Activated CD8-positive, alpha-beta memory T cell treated with anti-CD3 and anti-CD28 coated beads, Interleukin-2, amount 10 ng/mL, durations not matched to agents 7 days and 5 days (primary cell): ENCODE measurements around the gene ENTPD2. TPM values are rescaled to one million over a fixed set of nuclear protein-coding genes. Genes with fewer than 3 reads are reported as not detected.
A peak's percentile ranks its signal among the peaks of the same experiment; 100 is the strongest.

Experiments used
- ATAC-seq: fragments of 150-1000 bp; cut with Tn5 transposase; one replicate; pipeline ENCODE4 v1.10.0; 2021; ENCODE audit warnings: moderate library complexity
- CTCF ChIA-PET: fragments of 350-600 bp; sonication (Branson Sonifier 250); formaldehyde crosslinking; loops from one replicate; lab custom pipeline; 2021; ENCODE audit warnings: antibody characterized with exemption; lab: Charles Lee
- DNase-seq: peaks from one replicate; pipeline ENCODE4 v3.0.0-alpha.2; 2020
- H3K27ac Mint-ChIP-seq: one replicate; pipeline ENCODE4 v1.8.0; 2021; ENCODE audit warnings: mild to moderate bottlenecking, mixed read lengths
- H3K27me3 Mint-ChIP-seq: one replicate; pipeline ENCODE4 v1.8.0; 2021; ENCODE audit warnings: mixed read lengths
- H3K36me3 Mint-ChIP-seq: one replicate; pipeline ENCODE4 v1.8.0; 2021; ENCODE audit warnings: mild to moderate bottlenecking, mixed read lengths
- H3K4me1 Mint-ChIP-seq: one replicate; pipeline ENCODE4 v1.8.0; 2021; ENCODE audit warnings: mixed read lengths
- H3K4me3 Mint-ChIP-seq: one replicate; pipeline ENCODE4 v1.8.0; 2021; ENCODE audit warnings: mild to moderate bottlenecking, moderate library complexity, mixed read lengths
- H3K9me3 Mint-ChIP-seq: one replicate; pipeline ENCODE4 v1.8.0; 2022; ENCODE audit warnings: low read depth, mixed read lengths
- total RNA-seq, 2 experiments: library from RNA; stranded (reverse); gene quantifications; one replicate each; pipeline ENCODE4 v1.2.3, GENCODE V29; 2021

The ENTPD2 gene
- total RNA-seq, 2 experiments from 2014 or later = not detected

DNA sequence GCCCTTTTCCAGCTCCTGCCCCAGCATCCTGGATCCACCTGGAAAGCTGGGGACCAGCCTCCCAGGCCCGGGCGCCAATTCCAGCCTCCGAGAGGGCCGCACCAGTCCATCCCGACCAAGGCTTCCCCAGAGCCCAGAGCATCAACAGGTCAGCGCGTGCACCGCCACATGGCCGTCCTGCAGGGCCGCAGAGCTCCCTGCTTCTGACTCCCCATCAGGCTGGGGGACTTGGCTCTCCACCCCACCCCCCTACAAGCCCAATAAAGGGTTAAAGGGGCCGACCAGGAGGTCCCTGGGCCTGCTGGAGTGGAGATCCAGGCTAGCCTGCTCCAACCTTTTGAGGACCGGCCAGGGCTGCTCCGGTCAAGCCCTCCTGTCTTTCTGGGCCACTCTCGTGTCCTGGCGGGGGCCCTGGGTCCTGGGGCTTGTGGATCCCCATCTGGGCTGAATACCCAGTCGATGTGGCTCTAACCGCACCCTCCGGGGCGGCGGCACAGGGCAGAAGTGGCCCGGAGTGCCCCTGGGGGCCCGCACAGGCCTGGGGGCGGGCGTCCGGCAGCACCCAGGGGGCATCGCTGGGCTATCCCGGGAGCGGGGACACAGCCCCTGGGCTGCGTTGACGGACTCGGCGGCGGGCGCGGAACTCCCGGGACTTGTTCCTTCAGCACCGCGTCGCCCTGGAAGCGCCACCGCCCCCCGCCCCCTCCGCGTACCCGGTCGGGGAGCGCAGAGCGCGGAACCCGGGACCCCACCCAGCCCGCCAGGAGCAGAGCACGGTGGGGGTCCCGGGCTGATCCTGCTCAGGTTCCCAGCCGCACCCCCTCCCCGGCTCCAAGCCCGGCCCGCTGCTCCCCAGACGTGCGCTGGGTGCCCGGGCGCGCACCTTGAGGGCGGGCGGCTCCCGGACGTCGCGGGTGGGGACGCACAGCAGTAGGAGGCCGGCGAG lies 590 bp downstream of the ENTPD2 start:
- no peak overlapping the region for H3K4me3 Mint-ChIP-seq
- H3K27ac Mint-ChIP-seq = no peak overlapping the region
- DNase-seq (no peak), ATAC-seq (peak; percentile 3)
- CTCF ChIA-PET = interaction anchor here (0.9 to 2.3 kb wide), 8 partner anchors 10 to 326 kb away, joined by 3 to 13 read pairs (median 5); partner anchors contain the start of genes AJM1 and SAPCD2
- H3K27me3 Mint-ChIP-seq = peaks cover 32% of the 10 kb centered on the region
- H3K9me3 Mint-ChIP-seq = no peaks in the 10 kb centered on the region
- H3K36me3 Mint-ChIP-seq = no peaks in the 10 kb centered on the region
- H3K4me1 Mint-ChIP-seq = no peaks in the 10 kb centered on the region

- DNase-seq (no peak), ATAC-seq (no peak)
- no peak overlapping the region for H3K4me3 Mint-ChIP-seq
- H3K27me3 Mint-ChIP-seq = peaks cover 36% of the 10 kb centered on the region
- H3K9me3 Mint-ChIP-seq = no peaks in the 10 kb centered on the region
- no peaks in the 10 kb centered on the region for H3K36me3 Mint-ChIP-seq
- CTCF ChIA-PET = interaction anchor here (0.9 to 2.3 kb wide), 8 partner anchors 11 to 325 kb away, joined by 3 to 13 read pairs (median 5); partner anchors contain the start of genes AJM1 and SAPCD2
- no peak overlapping the region for H3K27ac Mint-ChIP-seq
- no peaks in the 10 kb centered on the region for H3K4me1 Mint-ChIP-seq
These were observed 1.6 kb downstream of the ENTPD2 start for GRCh38 chr9:137052293-137052692.

DNA sequence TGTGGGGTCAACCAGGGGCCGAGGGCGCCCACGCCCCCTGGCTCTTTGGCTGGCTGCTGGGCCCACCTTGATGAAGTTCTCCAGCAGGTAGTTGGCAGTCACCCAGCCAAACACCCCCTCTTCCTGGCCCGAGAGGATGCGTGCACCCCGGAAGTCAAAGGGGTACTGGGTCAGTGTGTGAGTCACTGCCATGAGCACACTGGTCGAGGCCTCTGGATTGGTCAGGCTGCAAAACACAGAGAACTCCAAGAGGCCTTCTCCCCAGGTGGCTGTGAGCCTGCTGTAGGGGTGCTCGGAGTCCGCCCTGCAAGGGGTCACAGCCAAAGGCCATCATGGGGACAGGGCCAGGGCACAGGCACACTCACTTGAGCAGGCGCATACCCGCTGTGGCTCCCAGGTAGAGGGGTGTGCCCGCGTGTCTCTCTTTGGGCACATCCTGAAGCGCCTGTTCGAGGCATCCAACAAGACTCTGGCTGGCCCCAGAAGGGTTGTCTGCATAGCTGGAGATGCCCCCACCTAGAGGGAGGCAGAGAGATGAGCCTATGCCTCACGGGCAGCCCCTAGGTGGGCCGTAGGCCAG lies 2.6 kb downstream of the ENTPD2 start:
- H3K4me1 Mint-ChIP-seq = peaks cover 3% of the 10 kb centered on the region
- H3K27ac Mint-ChIP-seq = no peak overlapping the region
- H3K4me3 Mint-ChIP-seq = no peak overlapping the region
- ATAC-seq (no peak), DNase-seq (no peak)
- CTCF ChIA-PET = interaction anchor here (2.1 to 5.5 kb wide), 2 partner anchors 12 to 17 kb away, joined by 5 to 183 read pairs; partner anchors contain the start of gene SAPCD2
- H3K36me3 Mint-ChIP-seq = no peaks in the 10 kb centered on the region
- no peaks in the 10 kb centered on the region for H3K9me3 Mint-ChIP-seq
- peaks cover 46% of the 10 kb centered on the region for H3K27me3 Mint-ChIP-seq

DNA sequence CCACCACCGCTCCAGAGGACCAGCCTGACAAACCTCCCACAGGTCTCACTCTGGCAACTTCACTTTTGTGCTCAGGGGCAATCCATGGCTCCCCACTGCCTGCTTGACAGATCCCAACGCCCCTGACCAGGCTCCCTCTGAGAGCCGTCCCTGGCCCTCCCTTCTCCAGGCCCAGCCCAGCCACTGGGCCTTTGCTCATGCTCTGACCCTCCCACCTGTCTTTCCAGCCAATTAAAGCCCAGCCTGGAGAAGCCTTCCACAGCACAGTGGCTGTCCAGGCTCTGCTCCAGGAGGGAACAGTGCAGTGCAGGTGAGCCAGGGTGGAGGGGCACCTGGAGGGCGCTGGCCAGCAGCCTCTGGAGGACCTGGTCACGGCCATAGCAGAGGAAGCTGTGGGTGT lies 3.3 kb downstream of the ENTPD2 start:
- no peak overlapping the region for H3K4me3 Mint-ChIP-seq
- H3K9me3 Mint-ChIP-seq = no peaks in the 10 kb centered on the region
- no peaks in the 10 kb centered on the region for H3K36me3 Mint-ChIP-seq
- CTCF ChIA-PET = interaction anchor here (1.4 to 5.5 kb wide), 2 partner anchors 18 to 186 kb away, joined by 3 to 183 read pairs; partner anchors contain the start of gene SAPCD2
- H3K27ac Mint-ChIP-seq = no peak overlapping the region
- no peak for ATAC-seq
- peaks cover 46% of the 10 kb centered on the region for H3K27me3 Mint-ChIP-seq
- H3K4me1 Mint-ChIP-seq = peaks cover 3% of the 10 kb centered on the region
- no peak for DNase-seq

DNA sequence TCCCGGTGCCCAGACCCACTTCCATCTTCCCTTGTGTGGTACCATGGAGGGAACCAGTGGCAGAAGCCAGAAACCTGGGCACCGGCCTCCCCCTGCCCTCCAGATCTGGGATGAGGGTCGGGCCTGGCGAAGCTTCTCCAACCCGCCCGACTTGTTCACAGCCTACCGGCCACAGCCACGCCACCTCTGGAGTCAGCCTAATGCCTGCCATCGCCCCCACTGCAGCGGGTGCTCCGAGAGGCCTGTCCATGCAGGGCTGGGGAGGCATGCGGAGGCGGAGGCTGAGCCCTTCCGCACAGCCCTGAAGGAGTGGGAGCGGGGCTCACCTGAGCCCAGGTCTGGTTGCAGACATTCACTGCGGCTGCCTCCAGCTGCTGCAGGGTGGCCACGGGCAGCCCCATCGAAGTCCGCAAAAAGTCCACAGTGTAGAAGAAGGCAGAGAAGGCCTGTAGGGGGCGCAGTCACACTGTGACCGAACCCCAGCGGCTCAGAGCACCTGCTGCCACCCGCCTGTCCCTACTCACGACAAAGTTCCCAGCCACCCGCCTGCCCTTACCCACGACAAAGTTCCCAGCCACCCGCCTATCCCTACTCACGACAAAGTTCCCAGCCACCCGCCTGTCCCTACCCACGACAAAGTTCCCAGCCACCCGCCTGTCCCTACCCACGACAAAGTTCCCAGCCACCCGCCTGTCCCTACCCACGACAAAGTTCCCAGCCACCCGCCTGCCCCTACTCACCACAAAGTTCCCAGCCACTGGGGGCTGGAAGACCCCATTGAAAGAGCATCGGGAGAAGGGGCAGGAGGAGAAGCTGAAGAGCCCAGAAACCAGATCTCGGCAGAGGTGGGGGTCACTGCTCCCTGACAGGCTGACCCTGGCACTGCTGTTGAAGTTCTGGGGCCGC lies 4.1 kb downstream of the ENTPD2 start:
- no peaks in the 10 kb centered on the region for H3K9me3 Mint-ChIP-seq
- H3K4me1 Mint-ChIP-seq = peaks cover 7% of the 10 kb centered on the region
- DNase-seq (peak; percentile 73), ATAC-seq (no peak)
- no peak overlapping the region for H3K4me3 Mint-ChIP-seq
- H3K27ac Mint-ChIP-seq = no peak overlapping the region
- peaks cover 51% of the 10 kb centered on the region for H3K27me3 Mint-ChIP-seq
- H3K36me3 Mint-ChIP-seq = no peaks in the 10 kb centered on the region
- CTCF ChIA-PET = interaction anchor here (1.0 to 5.5 kb wide), 7 partner anchors 9 to 187 kb away, joined by 3 to 183 read pairs (median 6); partner anchors contain the start of genes RNF224 and SAPCD2

DNA sequence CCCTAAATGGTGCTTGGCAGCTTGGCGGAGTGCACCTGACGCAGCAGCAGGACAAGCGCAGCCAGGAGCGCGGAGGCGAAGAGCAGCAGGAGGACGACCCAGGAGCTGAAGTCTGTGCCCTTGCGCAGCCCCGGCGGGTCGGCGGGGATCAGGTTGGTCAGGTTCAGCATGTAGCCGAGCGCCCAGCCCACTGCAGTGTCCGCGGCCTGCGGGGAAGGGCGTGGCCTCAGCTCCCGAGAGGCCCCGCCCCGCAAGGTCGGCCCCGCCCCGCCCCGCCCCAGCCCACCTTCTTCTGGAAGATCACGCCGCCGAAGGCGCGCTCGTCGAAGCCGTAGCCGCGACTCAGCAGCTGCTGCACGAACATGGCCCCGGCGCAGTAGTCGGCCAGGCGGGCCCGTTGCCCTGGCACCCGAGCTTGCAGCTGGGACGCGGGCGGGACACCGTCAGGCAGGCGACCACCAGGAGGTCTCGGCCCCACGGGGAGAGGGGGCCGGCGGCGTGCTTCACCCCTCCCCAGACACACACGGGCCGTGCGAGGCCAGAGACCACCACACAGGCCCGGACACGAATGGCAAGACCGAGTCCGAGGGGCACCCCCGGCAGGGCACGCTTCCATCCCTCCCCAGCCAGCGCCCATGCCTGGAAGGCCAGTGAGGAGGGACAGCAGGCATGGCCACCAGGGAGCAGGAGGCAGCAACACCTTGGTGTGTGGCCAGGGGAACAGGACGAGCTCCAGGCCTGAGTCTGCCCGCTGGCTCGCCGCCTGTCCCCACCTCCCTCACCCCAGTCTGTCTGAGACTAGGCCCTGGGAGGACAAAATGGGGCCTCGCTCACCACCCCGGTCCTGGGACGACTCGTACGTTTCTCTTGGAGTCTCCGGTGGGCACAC lies 5.0 kb downstream of the ENTPD2 start:
- DNase-seq (no peak), ATAC-seq (no peak)
- no peaks in the 10 kb centered on the region for H3K9me3 Mint-ChIP-seq
- no peak overlapping the region for H3K27ac Mint-ChIP-seq
- CTCF ChIA-PET = interaction anchor here (1.0 to 5.5 kb wide), 8 partner anchors 10 to 188 kb away, joined by 3 to 183 read pairs (median 6); partner anchors contain the start of genes RNF224 and SAPCD2
- H3K36me3 Mint-ChIP-seq = no peaks in the 10 kb centered on the region
- H3K4me1 Mint-ChIP-seq = peaks cover 15% of the 10 kb centered on the region
- peaks cover 56% of the 10 kb centered on the region for H3K27me3 Mint-ChIP-seq
- H3K4me3 Mint-ChIP-seq = no peak overlapping the region

- Mint-ChIP-seq H3K4me3 (peak within 1 kb of the TSS; percentile 71), H3K9me3 (no peaks in the 10 kb centered on the region), H3K27ac (no peak within 1 kb of the TSS), H3K4me1 (peaks cover 16% of the 10 kb centered on the region), H3K27me3 (peaks cover 43% of the 10 kb centered on the region), H3K36me3 (no peaks in the 10 kb centered on the region)
- DNase-seq = peak; percentile 89
- peak; percentile 82 for ATAC-seq
- CTCF ChIA-PET = interaction anchor here (0.6 to 5.5 kb wide), 45 partner anchors 10 to 316 kb away, joined by 3 to 183 read pairs (median 4); partner anchors contain the start of genes ABCA2, CLIC3, CYSRT1 and FBXW5
These were observed 7.6 kb downstream of the ENTPD2 start, which contains the start of gene NPDC1 for GRCh38 chr9:137046088-137046787. Gene NPDC1 (minus strand): TSS chr9:137046177. CDS start chr9:137045989, 188 bp downstream.

- H3K36me3 Mint-ChIP-seq = no peaks in the 10 kb centered on the region
- peak; percentile 26 for ATAC-seq
- no peak overlapping the region for H3K27ac Mint-ChIP-seq
- H3K4me3 Mint-ChIP-seq = peak overlapping the region; percentile 71
- CTCF ChIA-PET = interaction anchor here (1.0 to 5.5 kb wide), 13 partner anchors 9 to 234 kb away, joined by 3 to 183 read pairs (median 10); partner anchors contain the start of genes AJM1, PAXX and SAPCD2
- no peak for DNase-seq
- H3K27me3 Mint-ChIP-seq = peaks cover 39% of the 10 kb centered on the region
- no peaks in the 10 kb centered on the region for H3K9me3 Mint-ChIP-seq
- H3K4me1 Mint-ChIP-seq = peaks cover 16% of the 10 kb centered on the region
These were observed 8.4 kb downstream of the ENTPD2 start for GRCh38 chr9:137045294-137046087.

DNA sequence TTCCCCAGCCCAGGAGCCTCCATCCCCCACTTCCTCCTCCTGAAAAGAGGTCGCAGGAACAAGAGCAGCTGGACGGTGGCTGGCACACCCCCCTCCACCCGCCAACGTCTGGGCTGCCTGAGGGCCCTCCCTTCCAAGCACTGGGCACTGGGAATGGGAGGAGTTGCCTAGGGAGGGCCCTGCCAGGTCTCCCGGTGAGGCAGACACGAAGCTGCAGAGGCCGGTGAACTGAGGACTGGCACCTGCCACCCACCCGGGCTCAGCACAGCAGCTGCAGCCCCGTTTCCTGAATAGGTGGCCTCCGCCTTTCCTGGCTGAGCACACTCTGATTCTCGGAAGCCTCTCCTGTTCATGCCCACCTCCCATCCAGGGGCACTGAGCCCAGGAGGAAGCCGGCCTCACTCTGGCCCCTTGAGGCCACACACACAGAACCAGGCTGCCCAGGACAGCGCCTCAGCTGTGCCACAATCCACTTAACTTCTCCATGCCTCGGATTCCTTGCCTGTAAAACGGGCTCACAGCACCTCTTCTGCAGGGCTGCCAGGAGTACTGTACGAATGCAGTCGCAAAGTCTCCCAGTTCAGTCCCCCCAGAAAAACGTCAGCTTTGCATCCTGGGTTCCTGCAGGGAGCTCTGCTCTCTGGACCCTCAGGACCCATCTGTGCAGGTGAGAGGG lies 9.2 kb downstream of the ENTPD2 start:
- peaks cover 16% of the 10 kb centered on the region for H3K4me1 Mint-ChIP-seq
- ATAC-seq = no peak
- no peak for DNase-seq
- H3K9me3 Mint-ChIP-seq = no peaks in the 10 kb centered on the region
- H3K27me3 Mint-ChIP-seq = peaks cover 31% of the 10 kb centered on the region
- CTCF ChIA-PET = interaction anchor here (0.5 to 2.5 kb wide), 12 partner anchors 9 to 258 kb away, joined by 3 to 37 read pairs (median 4); partner anchors contain the start of genes AJM1, PAXX and SAPCD2
- no peaks in the 10 kb centered on the region for H3K36me3 Mint-ChIP-seq
- H3K27ac Mint-ChIP-seq = no peak overlapping the region
- peak overlapping the region; percentile 71 for H3K4me3 Mint-ChIP-seq

- H3K9me3 Mint-ChIP-seq = no peaks in the 10 kb centered on the region
- H3K27me3 Mint-ChIP-seq = peaks cover 27% of the 10 kb centered on the region
- H3K27ac Mint-ChIP-seq = no peak overlapping the region
- DNase-seq = no peak
- H3K4me1 Mint-ChIP-seq = peaks cover 16% of the 10 kb centered on the region
- CTCF ChIA-PET = interaction anchor here (0.8 to 2.5 kb wide), 10 partner anchors 9 to 257 kb away, joined by 3 to 37 read pairs (median 6); partner anchors contain the start of genes PAXX and SAPCD2
- H3K36me3 Mint-ChIP-seq = no peaks in the 10 kb centered on the region
- ATAC-seq = no peak
- H3K4me3 Mint-ChIP-seq = no peak overlapping the region
These were observed 9.8 kb downstream of the ENTPD2 start for GRCh38 chr9:137044037-137044436.
